Umbilical cord (tissue), 2 donors: Measurements from ENCODE around the gene LGALS3. TPM values are rescaled to one million over a fixed set of nuclear protein-coding genes. Genes with fewer than 3 reads are reported as not detected.

ENCODE experiments used
- DNase-seq: peaks from one replicate; pipeline ENCODE4 v3.0.0-alpha.2; 2015; ENCODE audit warnings: low spot score
- total RNA-seq: library from RNA; depleted of rRNA; stranded (reverse); fragments of >200 nt; gene quantifications from one replicate; pipeline ENCODE4 v1.2.3, GENCODE V29; 2014; ENCODE audit warnings: low replicate concordance; ENCODE audit not compliant: insufficient read depth

Gene LGALS3
- total RNA-seq, 1 donor from 2014 or later: 147 TPM

DNA sequence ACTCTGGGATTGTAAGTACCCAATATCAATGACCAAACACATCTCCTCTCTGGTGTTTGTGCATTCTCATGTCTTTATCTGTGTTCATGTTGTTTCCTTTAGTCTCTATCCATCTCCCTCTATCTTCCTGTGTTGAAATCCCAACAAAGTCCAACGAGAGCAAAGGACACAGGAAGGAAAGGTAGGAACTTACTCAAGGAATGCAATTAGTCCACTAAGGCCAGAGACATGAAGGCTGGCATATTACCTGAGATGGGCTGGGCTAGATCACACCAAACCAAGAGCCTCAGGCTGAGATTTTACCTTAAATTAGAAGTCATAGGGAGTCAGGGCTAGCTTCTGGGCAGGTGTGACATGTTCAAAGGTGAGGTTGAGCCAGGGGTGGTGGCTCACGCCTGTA is 14.3 kb upstream of the LGALS3 start:
- DNase-seq: no peak

DNA sequence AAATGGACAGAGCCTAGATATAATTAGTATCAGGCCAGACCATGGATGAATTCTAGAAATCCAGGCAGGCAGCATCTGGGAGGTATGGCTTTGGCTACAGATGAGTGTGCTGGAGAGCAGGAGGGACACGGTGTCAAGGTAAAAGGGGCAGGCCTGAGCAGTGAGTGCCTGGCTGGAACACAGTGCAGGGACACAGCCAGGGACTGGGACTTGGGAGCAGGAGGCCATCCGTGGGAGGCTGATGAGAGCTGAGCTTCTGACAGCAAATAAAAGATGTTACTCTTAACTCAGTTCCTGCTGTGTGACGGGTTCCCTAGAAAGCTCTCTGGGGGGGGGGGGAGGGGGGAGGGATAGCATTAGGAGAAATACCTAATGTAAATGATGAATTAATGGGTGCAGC is 13.6 kb upstream of the LGALS3 start:
- no peak for DNase-seq

GRCh38 chr14:55115861-55116245 is 13.2 kb upstream of the LGALS3 start:
- DNase-seq: no peak

- no peak for DNase-seq
Observed at GRCh38 chr14:55116246-55117030, 12.6 kb upstream of the LGALS3 start.

DNA sequence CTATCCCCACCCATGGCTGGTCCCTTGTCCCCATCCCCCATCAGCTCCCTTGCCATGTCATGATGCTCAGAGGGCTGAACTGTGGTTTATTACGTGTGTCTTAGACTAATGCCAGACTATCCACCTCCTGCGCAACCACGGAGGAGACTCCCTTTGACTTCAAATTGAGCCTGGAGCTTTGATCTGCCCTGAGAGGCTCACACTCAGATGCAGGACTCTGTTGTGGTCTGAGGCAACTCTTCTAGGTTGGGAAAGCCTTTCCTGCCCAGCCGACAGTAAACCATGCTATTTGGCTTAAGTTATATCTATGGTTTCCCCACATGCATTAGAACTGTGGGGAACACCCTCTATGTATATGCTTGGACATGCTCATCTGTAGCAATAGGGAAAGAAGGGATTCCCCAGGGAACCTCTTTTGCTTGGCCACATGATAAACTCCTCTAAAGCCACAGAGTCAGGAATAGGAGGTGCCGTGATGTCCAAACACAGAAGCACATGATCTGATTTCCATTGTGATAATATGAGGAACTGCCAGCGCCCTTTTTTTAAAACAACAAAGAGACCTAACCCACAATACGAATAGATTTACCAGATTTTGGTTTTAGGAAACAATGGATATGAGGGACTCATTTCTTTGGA is 11.1 kb upstream of the LGALS3 start:
- DNase-seq: peak; percentile 92

GRCh38 chr14:55118761-55119160 is 10.3 kb upstream of the LGALS3 start:
- DNase-seq: no peak

- DNase-seq: no peak
Observed at GRCh38 chr14:55120571-55121495, 8.2 kb upstream of the LGALS3 start.

GRCh38 chr14:55121628-55122439 is 7.2 kb upstream of the LGALS3 start:
- no peak for DNase-seq

DNA sequence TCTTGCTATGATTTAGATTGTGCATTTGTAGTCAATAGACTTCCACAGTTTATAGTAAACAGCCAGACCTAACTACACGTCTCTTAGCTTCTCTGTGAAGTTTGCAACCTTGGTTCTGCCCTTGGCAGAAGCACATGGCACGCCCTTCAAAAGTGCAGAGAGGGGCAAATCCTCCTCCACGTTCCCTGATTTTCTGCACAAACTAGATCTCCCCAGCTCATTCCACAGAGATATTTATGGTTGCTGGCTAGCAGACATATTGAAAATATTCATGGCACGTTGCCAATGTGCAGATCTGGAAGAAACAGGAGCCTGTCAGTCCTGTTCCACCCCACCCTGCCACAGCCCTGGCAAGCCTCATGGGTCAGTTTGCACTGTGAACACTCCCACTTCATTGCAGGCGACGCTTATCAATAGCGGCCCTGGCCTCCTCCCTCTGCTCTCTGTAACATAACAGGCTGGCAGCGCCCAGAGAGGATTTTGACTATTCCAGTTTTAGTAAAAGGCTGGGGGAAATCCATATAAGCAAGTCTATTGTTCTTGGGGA is 6.5 kb upstream of the LGALS3 start:
- DNase-seq: peak; percentile 95

GRCh38 chr14:55123101-55123500 is 6.0 kb upstream of the LGALS3 start:
- DNase-seq: peak; percentile 92

DNA sequence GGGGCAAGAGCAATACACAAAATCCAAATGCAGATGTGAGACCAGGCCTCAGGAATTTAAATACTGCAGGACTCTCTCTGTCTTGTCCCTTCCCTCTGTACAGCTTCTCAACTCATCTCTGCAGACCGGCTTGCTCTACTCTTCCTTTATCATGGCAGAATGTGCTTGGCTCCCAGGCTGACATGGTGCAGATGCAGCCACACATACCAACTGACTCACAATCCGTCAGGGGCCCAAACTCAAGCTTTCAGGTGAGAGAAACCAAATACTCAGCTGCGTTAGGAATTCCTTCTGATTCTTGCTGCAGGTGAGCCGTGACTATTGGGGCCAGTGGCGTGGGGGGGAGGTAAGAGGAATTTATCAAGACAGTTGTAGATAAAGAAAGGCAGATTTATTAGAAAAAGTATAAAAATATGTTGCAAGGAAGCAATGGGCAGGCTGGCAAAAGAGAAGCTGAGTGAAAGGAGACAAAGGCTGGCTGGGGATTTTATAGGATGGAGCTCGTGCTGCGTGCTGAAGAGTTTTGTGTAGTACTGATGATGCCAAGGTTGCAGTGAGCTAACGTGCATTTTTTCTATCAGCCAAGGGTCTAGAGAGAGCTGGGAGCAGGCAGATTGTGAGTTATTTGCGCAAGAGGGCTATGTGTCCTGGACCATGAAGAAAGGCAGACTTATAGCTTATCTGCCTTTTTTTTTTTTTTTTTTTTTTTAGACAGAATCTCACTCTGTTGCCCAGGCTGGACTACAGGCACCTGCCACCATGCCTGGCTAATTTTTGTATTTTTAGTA is 5.0 kb upstream of the LGALS3 start:
- DNase-seq: peak; percentile 86

DNA sequence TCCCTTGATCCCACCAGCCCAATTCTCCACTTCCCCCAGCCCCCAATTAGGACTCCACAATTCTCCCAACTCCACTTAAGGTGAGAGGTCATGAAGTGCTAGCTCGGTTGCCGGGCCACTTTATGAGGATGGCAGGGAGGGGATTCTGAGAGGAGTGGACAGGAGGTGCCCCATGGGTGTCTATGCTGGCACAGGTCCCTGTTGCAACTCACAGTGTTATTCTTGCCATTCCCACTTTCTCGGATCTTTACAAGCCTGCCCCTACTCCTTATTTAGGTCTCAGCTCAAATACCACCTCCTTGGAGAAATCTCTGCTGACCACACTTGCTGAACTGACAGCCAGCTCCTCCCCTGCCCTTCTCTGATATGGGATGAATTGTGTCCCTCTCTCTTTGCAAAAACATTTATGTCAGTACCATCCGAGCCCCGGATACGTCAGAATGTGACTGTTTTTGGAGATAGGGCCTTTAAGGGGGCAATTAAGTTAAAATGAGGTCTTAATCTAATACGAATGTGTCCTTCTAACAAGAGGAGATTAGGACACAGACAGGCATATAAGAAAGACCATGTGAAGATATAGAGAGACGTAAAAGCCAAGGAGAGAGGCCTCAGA is 4.2 kb upstream of the LGALS3 start:
- no peak for DNase-seq

DNA sequence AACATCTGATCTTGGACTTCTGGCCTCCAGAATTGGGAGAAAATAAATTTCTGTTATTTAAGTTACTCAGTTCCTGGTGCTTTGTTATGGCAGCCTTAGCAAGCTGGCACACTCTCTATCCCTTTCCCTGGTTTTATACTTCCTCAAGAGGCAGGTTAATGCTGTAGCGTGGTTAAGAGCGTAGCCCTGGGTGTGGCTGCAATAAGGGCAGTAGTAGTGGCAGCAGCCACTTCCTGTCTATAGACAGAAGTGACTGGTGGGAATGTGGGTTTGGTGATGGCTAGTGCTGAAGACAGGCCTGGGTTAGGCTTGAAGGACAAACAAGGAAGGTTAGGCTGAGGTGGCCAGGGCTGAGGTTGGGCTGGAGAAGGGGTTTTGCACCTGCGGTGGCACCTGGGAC is 3.6 kb upstream of the LGALS3 start:
- DNase-seq: no peak

GRCh38 chr14:55126034-55126433 is 3.0 kb upstream of the LGALS3 start:
- no peak for DNase-seq

DNA sequence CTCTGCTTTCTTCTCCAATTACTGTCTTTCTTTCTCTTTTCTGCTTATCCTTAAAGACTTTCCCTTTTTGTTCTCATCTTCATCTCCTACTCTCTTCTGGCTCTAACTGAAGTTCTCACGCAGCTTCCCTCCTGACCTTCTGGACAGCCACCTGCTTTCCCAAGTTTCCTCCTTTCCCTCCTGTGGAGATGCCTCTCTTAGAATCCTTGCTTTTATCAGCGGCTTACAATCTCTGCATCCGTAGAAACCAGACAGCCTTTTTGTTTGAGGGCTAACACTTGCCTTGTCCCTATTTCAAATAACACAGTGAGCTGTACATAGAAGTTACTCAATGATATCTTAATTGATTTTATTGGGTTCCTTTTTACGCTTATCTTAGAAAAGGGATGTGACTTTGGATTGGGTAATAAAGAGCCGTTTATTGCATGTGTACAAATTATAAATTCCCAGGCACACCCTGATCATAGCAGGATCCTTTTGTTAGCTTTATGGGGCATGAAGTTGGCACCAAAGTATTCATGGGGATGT is 2.1 kb upstream of the LGALS3 start:
- no peak for DNase-seq

DNA sequence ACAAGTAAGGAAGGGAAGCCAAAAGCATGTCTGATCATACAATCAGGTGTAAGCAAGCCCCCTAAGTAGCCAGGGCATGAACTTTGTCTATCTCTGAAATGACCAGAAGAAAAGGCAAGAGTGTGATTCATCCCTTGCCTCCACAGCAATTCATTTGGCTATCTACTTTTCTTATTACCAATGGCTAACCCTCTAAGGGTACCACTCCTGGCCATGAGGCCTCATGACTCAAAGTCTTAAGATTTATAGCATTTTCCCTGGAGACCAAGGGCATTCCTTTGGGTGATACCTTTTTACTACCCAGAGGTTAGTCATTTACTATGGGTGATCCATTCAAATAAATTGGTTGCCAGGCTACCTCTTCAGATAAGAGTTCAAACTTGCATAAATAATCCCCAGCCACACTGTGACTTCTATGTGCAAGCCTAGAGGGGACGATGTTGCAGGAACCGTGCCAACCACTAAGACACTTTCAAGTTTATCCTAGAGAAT is 1.5 kb upstream of the LGALS3 start:
- no peak for DNase-seq

DNA sequence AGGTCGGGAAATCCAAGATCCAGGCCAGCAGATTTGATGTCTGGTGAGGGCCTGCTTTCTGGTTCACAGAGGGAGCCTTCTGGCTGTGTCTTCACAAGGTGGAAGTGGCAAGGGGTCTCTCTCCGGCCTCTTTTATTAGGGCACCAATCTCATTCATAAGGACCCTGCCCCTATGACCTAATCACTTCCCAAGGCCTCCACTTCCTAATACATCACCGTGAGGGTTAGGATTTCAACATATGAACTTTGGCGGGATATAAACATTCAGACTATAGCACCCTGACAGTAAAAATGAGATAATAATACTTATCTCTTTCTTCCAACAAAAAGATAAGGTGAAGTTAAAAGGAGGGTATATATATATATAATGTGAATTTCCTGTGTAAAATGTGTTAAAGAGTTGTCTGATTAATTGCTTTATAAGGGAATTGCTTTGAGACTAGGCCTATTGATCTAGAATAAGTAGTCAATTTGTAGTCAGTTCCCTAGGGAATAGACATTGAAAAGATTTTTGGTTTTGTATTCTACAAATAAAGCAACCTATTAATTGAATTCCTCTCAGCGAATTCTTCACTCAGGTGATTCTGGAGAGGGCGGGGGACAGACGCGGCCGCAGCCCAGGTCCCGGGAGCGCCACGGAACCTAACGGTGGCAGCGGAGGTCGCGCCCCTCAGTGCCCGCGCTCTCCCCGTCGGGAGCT is 516 bp upstream of the LGALS3 start:
- DNase-seq: no peak

DNA sequence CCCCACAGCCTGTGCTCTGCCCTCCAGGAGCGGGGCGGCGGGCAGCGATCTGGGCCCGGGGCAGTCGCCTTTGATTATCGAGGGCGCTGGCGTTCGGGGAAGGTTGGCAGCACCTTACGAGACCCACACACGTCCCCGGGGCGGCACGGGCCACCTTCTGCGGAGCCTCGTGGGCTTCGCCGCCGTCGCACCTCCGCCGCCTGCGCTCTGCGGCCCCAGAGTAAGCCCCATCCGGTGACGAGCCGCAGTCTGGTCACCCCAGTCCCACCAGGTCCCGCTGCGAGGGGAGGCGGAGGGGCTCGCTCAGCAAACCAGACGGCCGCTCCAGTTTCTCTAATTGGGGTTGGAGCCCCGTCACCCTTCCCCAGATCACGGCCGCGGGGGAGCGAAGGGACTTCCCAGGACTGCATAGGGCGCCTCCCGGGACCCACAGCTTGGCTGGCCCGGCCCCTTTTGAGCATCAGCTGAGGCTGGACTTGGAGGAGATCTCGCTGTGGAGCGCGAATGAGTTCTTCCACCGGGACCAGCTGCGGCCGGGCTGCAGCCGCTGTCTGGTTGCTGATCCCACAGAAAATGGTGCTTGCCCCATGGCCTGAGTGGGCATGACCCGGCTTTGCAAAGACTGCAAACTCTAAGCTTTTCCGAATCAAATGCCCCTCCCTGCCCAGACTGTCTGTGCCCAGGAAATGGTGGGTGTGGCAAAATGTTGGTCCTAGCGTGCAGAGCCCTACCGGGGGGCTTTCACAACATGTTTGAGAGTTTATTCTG is 560 bp downstream of the LGALS3 start:
- peak; percentile 73 for DNase-seq
